Measurements from ENCODE around the gene SNX25. TPM values are rescaled to one million over a fixed set of nuclear protein-coding genes. Genes with fewer than 3 reads are reported as not detected.
A peak's percentile ranks its signal among the peaks of the same experiment; 100 is the strongest.

The SNX25 gene
- total RNA-seq, 1 experiment from 2014 or later: 50.5 TPM

GRCh38 chr4:185242749-185243533, 33.5 kb downstream of the SNX25 start:
- no peak overlapping the region for H2AFZ ChIP-seq (ENCODE audit: low read length)
- no peak for DNase-seq
- H3K4me2 ChIP-seq (ENCODE audit: low read depth, low read length, poor library complexity, severe bottlenecking): no peak overlapping the region
- no peaks in the 10 kb centered on the region for H3K9me3 ChIP-seq (ENCODE audit: low read length)
- H3K27me3 ChIP-seq (ENCODE audit: low read length): no peaks in the 10 kb centered on the region
- H3K36me3 ChIP-seq (ENCODE audit: insufficient read depth, low read length): 0 out of 2 replicates have a peak, but pooled peaks cover 2% of the 10 kb centered on the region
- no peak overlapping the region for H3K4me3 ChIP-seq (ENCODE audit: low read length)
- peaks cover 23% of the 10 kb centered on the region for H3K4me1 ChIP-seq (ENCODE audit: low read length)
- no peak overlapping the region for H3K9ac ChIP-seq (ENCODE audit: low read length)
- no peak overlapping the region for H3K27ac ChIP-seq (ENCODE audit: low read length)
- no peaks in the 10 kb centered on the region for H4K20me1 ChIP-seq (ENCODE audit: insufficient read depth, low read depth, low read length)
- no peaks in the 10 kb centered on the region for H3K9me2 ChIP-seq (replicated peaks; ENCODE audit: insufficient read depth, low read length)
- H3K79me2 ChIP-seq (ENCODE audit: low read length): peaks cover 76% of the 10 kb centered on the region

- no peak overlapping the region for H3K27ac ChIP-seq (ENCODE audit: low read length)
- H3K9me2 ChIP-seq (replicated peaks; ENCODE audit: insufficient read depth, low read length): no peaks in the 10 kb centered on the region
- no peak for DNase-seq
- H4K20me1 ChIP-seq (ENCODE audit: insufficient read depth, low read depth, low read length): no peaks in the 10 kb centered on the region
- no peaks in the 10 kb centered on the region for H3K9me3 ChIP-seq (ENCODE audit: low read length)
- no peak overlapping the region for H3K9ac ChIP-seq (ENCODE audit: low read length)
- peaks cover 33% of the 10 kb centered on the region for H3K4me1 ChIP-seq (ENCODE audit: low read length)
- H3K27me3 ChIP-seq (ENCODE audit: low read length): no peaks in the 10 kb centered on the region
- no peak overlapping the region for H3K4me2 ChIP-seq (ENCODE audit: low read depth, low read length, poor library complexity, severe bottlenecking)
- H3K79me2 ChIP-seq (ENCODE audit: low read length): peaks cover 74% of the 10 kb centered on the region
- no peak overlapping the region for H2AFZ ChIP-seq (ENCODE audit: low read length)
- 0 out of 2 replicates have a peak, but pooled peaks cover 2% of the 10 kb centered on the region for H3K36me3 ChIP-seq (ENCODE audit: insufficient read depth, low read length)
- no peak overlapping the region for H3K4me3 ChIP-seq (ENCODE audit: low read length)
Measured at GRCh38 chr4:185243879-185244278, 34.5 kb downstream of the SNX25 start.

GRCh38 chr4:185244763-185245162, 35.4 kb downstream of the SNX25 start:
- DNase-seq: no peak
- Histone ChIP-seq H3K79me2 (ENCODE audit: low read length) (peaks cover 76% of the 10 kb centered on the region), H3K4me2 (ENCODE audit: low read depth, low read length, poor library complexity, severe bottlenecking) (no peak overlapping the region), H4K20me1 (ENCODE audit: insufficient read depth, low read depth, low read length) (no peaks in the 10 kb centered on the region), H3K9me3 (ENCODE audit: low read length) (no peaks in the 10 kb centered on the region), H3K4me1 (ENCODE audit: low read length) (peaks cover 42% of the 10 kb centered on the region), H3K36me3 (ENCODE audit: insufficient read depth, low read length) (0 out of 2 replicates have a peak, but pooled peaks cover 2% of the 10 kb centered on the region), H3K27me3 (ENCODE audit: low read length) (no peaks in the 10 kb centered on the region), H3K4me3 (ENCODE audit: low read length) (no peak overlapping the region), H3K9me2 (replicated peaks; ENCODE audit: insufficient read depth, low read length) (no peaks in the 10 kb centered on the region), H3K27ac (ENCODE audit: low read length) (0 out of 2 replicates have a peak overlapping the region, but pooled peaks have one; percentile 6), H2AFZ (ENCODE audit: low read length) (no peak overlapping the region), H3K9ac (ENCODE audit: low read length) (no peak overlapping the region)

- Histone ChIP-seq H3K4me1 (ENCODE audit: low read length) (peaks cover 54% of the 10 kb centered on the region), H3K4me3 (ENCODE audit: low read length) (no peak overlapping the region), H3K9me2 (replicated peaks; ENCODE audit: insufficient read depth, low read length) (no peaks in the 10 kb centered on the region), H3K9ac (ENCODE audit: low read length) (no peak overlapping the region), H3K4me2 (ENCODE audit: low read depth, low read length, poor library complexity, severe bottlenecking) (peak overlapping the region; percentile 5), H2AFZ (ENCODE audit: low read length) (no peak overlapping the region), H3K27ac (ENCODE audit: low read length) (peak overlapping the region; percentile 67), H3K79me2 (ENCODE audit: low read length) (peaks cover 87% of the 10 kb centered on the region), H3K36me3 (ENCODE audit: insufficient read depth, low read length) (0 out of 2 replicates have a peak, but pooled peaks cover 2% of the 10 kb centered on the region), H3K27me3 (ENCODE audit: low read length) (no peaks in the 10 kb centered on the region), H3K9me3 (ENCODE audit: low read length) (no peaks in the 10 kb centered on the region), H4K20me1 (ENCODE audit: insufficient read depth, low read depth, low read length) (no peaks in the 10 kb centered on the region)
- no peak for DNase-seq
Measured at GRCh38 chr4:185246453-185246852, 37.1 kb downstream of the SNX25 start.

GRCh38 chr4:185247151-185247550, 37.8 kb downstream of the SNX25 start:
- DNase-seq: no peak
- Histone ChIP-seq H3K4me3 (ENCODE audit: low read length) (no peak overlapping the region), H3K4me1 (ENCODE audit: low read length) (peaks cover 61% of the 10 kb centered on the region), H2AFZ (ENCODE audit: low read length) (no peak overlapping the region), H3K9me3 (ENCODE audit: low read length) (no peaks in the 10 kb centered on the region), H3K27me3 (ENCODE audit: low read length) (no peaks in the 10 kb centered on the region), H3K27ac (ENCODE audit: low read length) (peak overlapping the region; percentile 67), H3K4me2 (ENCODE audit: low read depth, low read length, poor library complexity, severe bottlenecking) (no peak overlapping the region), H3K9me2 (replicated peaks; ENCODE audit: insufficient read depth, low read length) (no peaks in the 10 kb centered on the region), H3K36me3 (ENCODE audit: insufficient read depth, low read length) (0 out of 2 replicates have a peak, but pooled peaks cover 2% of the 10 kb centered on the region), H4K20me1 (ENCODE audit: insufficient read depth, low read depth, low read length) (no peaks in the 10 kb centered on the region), H3K9ac (ENCODE audit: low read length) (no peak overlapping the region), H3K79me2 (ENCODE audit: low read length) (peaks cover 86% of the 10 kb centered on the region)

GRCh38 chr4:185248393-185249039, 39.1 kb downstream of the SNX25 start:
- Histone ChIP-seq H2AFZ (ENCODE audit: low read length) (no peak overlapping the region), H4K20me1 (ENCODE audit: insufficient read depth, low read depth, low read length) (no peaks in the 10 kb centered on the region), H3K9me3 (ENCODE audit: low read length) (no peaks in the 10 kb centered on the region), H3K79me2 (ENCODE audit: low read length) (peaks cover 85% of the 10 kb centered on the region), H3K27ac (ENCODE audit: low read length) (peak overlapping the region; percentile 67), H3K27me3 (ENCODE audit: low read length) (no peaks in the 10 kb centered on the region), H3K9me2 (replicated peaks; ENCODE audit: insufficient read depth, low read length) (no peaks in the 10 kb centered on the region), H3K9ac (ENCODE audit: low read length) (0 out of 2 replicates have a peak overlapping the region, but pooled peaks have one; percentile 24), H3K4me3 (ENCODE audit: low read length) (no peak overlapping the region), H3K4me1 (ENCODE audit: low read length) (peaks cover 69% of the 10 kb centered on the region), H3K36me3 (ENCODE audit: insufficient read depth, low read length) (0 out of 2 replicates have a peak, but pooled peaks cover 2% of the 10 kb centered on the region), H3K4me2 (ENCODE audit: low read depth, low read length, poor library complexity, severe bottlenecking) (peak overlapping the region; percentile 23)
- DNase-seq: no peak

- peaks cover 85% of the 10 kb centered on the region for H3K79me2 ChIP-seq (ENCODE audit: low read length)
- no peaks in the 10 kb centered on the region for H4K20me1 ChIP-seq (ENCODE audit: insufficient read depth, low read depth, low read length)
- peaks cover 75% of the 10 kb centered on the region for H3K4me1 ChIP-seq (ENCODE audit: low read length)
Measured at GRCh38 chr4:185249105-185249504, 39.7 kb downstream of the SNX25 start.

GRCh38 chr4:185254434-185254833, 45.0 kb downstream of the SNX25 start:
- H3K36me3 ChIP-seq (ENCODE audit: insufficient read depth, low read length): no peaks in the 10 kb centered on the region
- H3K4me3 ChIP-seq (ENCODE audit: low read length): no peak overlapping the region
- H2AFZ ChIP-seq (ENCODE audit: low read length): no peak overlapping the region
- peak overlapping the region; percentile 86 for H3K4me2 ChIP-seq (ENCODE audit: low read depth, low read length, poor library complexity, severe bottlenecking)
- no peaks in the 10 kb centered on the region for H3K27me3 ChIP-seq (ENCODE audit: low read length)
- DNase-seq: no peak
- no peaks in the 10 kb centered on the region for H4K20me1 ChIP-seq (ENCODE audit: insufficient read depth, low read depth, low read length)
- H3K9me3 ChIP-seq (ENCODE audit: low read length): no peaks in the 10 kb centered on the region
- H3K9ac ChIP-seq (ENCODE audit: low read length): no peak overlapping the region; the same call in 1 of the 2 replicates
- H3K79me2 ChIP-seq (ENCODE audit: low read length): peaks cover 85% of the 10 kb centered on the region
- H3K4me1 ChIP-seq (ENCODE audit: low read length): peaks cover 86% of the 10 kb centered on the region
- peak overlapping the region; percentile 81 for H3K27ac ChIP-seq (ENCODE audit: low read length)
- H3K9me2 ChIP-seq (replicated peaks; ENCODE audit: insufficient read depth, low read length): no peaks in the 10 kb centered on the region

More at GRCh38 chr4:185249105-185249504, 39.7 kb downstream of the SNX25 start:
- H3K4me3 ChIP-seq (ENCODE audit: low read length): no peak overlapping the region
- H3K9me3 ChIP-seq (ENCODE audit: low read length): no peaks in the 10 kb centered on the region
- 0 out of 2 replicates have a peak overlapping the region, but pooled peaks have one; percentile 24 for H3K9ac ChIP-seq (ENCODE audit: low read length)
- H2AFZ ChIP-seq (ENCODE audit: low read length): no peak overlapping the region
- H3K36me3 ChIP-seq (ENCODE audit: insufficient read depth, low read length): 0 out of 2 replicates have a peak, but pooled peaks cover 2% of the 10 kb centered on the region
- peak overlapping the region; percentile 23 for H3K4me2 ChIP-seq (ENCODE audit: low read depth, low read length, poor library complexity, severe bottlenecking)
- no peak for DNase-seq
- H3K27ac ChIP-seq (ENCODE audit: low read length): peak overlapping the region; percentile 67
- H3K9me2 ChIP-seq (replicated peaks; ENCODE audit: insufficient read depth, low read length): no peaks in the 10 kb centered on the region
- no peaks in the 10 kb centered on the region for H3K27me3 ChIP-seq (ENCODE audit: low read length)

Data from Karpas-422 (cell line).